ENCODE measurements around the gene PARN.

- TF ChIP-seq CTCF (IDR thresholded peaks at IDR 0.05; ENCODE audit: poor library complexity, severe bottlenecking) = no peak
- TF ChIP-seq SMC3 (conservative IDR thresholded peaks at IDR 0.05; ENCODE audit: poor library complexity) = no peak
- no peak for TF ChIP-seq REST (IDR thresholded peaks at IDR 0.05; ENCODE audit: borderline replicate concordance)
- TF ChIP-seq RAD21 (conservative IDR thresholded peaks at IDR 0.05) = no peak
Observed at GRCh38 chr16:14572535-14572934, 57.5 kb downstream of the PARN start.

Data from neural cell (in vitro differentiated cells).